GM12878 (cell line): ENCODE measurements around the gene NRN1L. TPM values are rescaled to one million over a fixed set of nuclear protein-coding genes. Genes with fewer than 3 reads are reported as not detected.

Source experiments
- BCL3 ChIP-seq: IDR thresholded peaks from 2 replicates; pipeline ENCODE4 v1.6.1; 2011; ENCODE audit warnings: borderline replicate concordance, low read depth, mild to moderate bottlenecking, moderate library complexity, low read length; ENCODE audit not compliant: insufficient read depth, poor library complexity, severe bottlenecking
- BCLAF1 ChIP-seq: fragments of 450-650 bp; IDR thresholded peaks from 2 replicates; pipeline ENCODE4 v1.6.1; 2017; ENCODE audit warnings: antibody characterized with exemption, mild to moderate bottlenecking, moderate library complexity
- BHLHE40 ChIP-seq, 2 experiments: fragments of 450-650 bp in 1 of 2; IDR thresholded peaks; 2 replicates each; pipeline ENCODE4 v1.6.1; 2011 to 2017; ENCODE audit warnings: low read depth in 2 of 2, borderline replicate concordance in 1 of 2, improper control_type of control experiment in 1 of 2, low read length in 1 of 2, mild to moderate bottlenecking in 1 of 2
- CBFB ChIP-seq: IDR thresholded peaks from 2 replicates; pipeline ENCODE4 v1.6.1; 2016; ENCODE audit warnings: antibody characterized with exemption, low read depth
- CUX1 ChIP-seq: IDR thresholded peaks from 2 replicates; pipeline ENCODE4 v1.6.1; 2012; ENCODE audit warnings: improper control_type of control experiment, low read depth, low read length; ENCODE audit not compliant: insufficient replicate concordance
- GATAD2B ChIP-seq: fragments of 450-650 bp; conservative IDR thresholded peaks from 2 replicates; pipeline ENCODE4 v1.6.1; 2017; ENCODE audit warnings: low read depth, mild to moderate bottlenecking, moderate library complexity
- KDM1A ChIP-seq: fragments of 200-600 bp; sonication (generic); IDR thresholded peaks from 2 replicates; pipeline ENCODE4 v1.6.1; 2016; ENCODE audit warnings: borderline replicate concordance
- MAX ChIP-seq: IDR thresholded peaks from 2 replicates; pipeline ENCODE4 v1.6.1; 2012; ENCODE audit warnings: low read depth, low read length, improper control_type of control experiment
- MEF2A ChIP-seq: IDR thresholded peaks from 2 replicates; pipeline ENCODE4 v1.6.1; 2011; ENCODE audit warnings: low read depth, mild to moderate bottlenecking, low read length, moderate library complexity; ENCODE audit not compliant: insufficient read depth
- NFXL1 ChIP-seq: fragments of 450-650 bp; IDR thresholded peaks from 2 replicates; pipeline ENCODE4 v1.6.1; 2017; ENCODE audit warnings: antibody characterized with exemption, mild to moderate bottlenecking, borderline replicate concordance
- NR2C1 ChIP-seq: fragments of 450-650 bp; IDR thresholded peaks from 2 replicates; pipeline ENCODE4 v1.6.1; 2017; ENCODE audit warnings: antibody characterized with exemption, mild to moderate bottlenecking, moderate library complexity
- PML ChIP-seq: IDR thresholded peaks from 2 replicates; pipeline ENCODE4 v1.6.1; 2012; ENCODE audit warnings: low read length, inconsistent platforms
- RAD51 ChIP-seq: fragments of 450-650 bp; IDR thresholded peaks from 2 replicates; pipeline ENCODE4 v1.6.1; 2016; ENCODE audit warnings: moderate library complexity, mild to moderate bottlenecking, inconsistent platforms
- TCF12 ChIP-seq: IDR thresholded peaks from 2 replicates; pipeline ENCODE4 v1.6.1; 2011; ENCODE audit warnings: low read depth, mild to moderate bottlenecking, low read length
- TCF3 ChIP-seq: IDR thresholded peaks from 2 replicates; pipeline ENCODE4 v1.6.1; 2012; ENCODE audit warnings: low read depth, mild to moderate bottlenecking, low read length, borderline replicate concordance; ENCODE audit not compliant: insufficient read depth
- TCF7 ChIP-seq: IDR thresholded peaks from 2 replicates; pipeline ENCODE4 v1.6.1; 2014; ENCODE audit warnings: antibody characterized with exemption, borderline replicate concordance
- USF1 ChIP-seq: IDR thresholded peaks from 2 replicates; pipeline ENCODE4 v1.6.1; 2011; ENCODE audit warnings: borderline replicate concordance, low read depth, mild to moderate bottlenecking, moderate library complexity, mixed read lengths, low read length; ENCODE audit not compliant: insufficient read depth; ENCODE audit errors: extremely low read length
- polyA plus RNA-seq, 11 experiments: library from polyadenylated mRNA; depleted of rRNA in 4 of 11; unstranded in 6 of 11; stranded (reverse) in 5 of 11; fragments of >200 nt; fragmentation: Nextera tagmentation in 4 of 11; fragmentation: Illumina TruSeq in 1 of 11; extraction: Ambion mirVana in 4 of 11; extraction: Trizol in 1 of 11; gene quantifications; 1 replicate in 1 of 11; 2 replicates in 10 of 11; pipeline versions ENCODE4 v1.2.1 to v1.2.3, GENCODE V29; 2011 to 2016; ENCODE audit warnings: inconsistent platforms in 2 of 11, missing spikeins in 2 of 11, low read depth in 1 of 11
- total RNA-seq, 4 experiments: library from RNA; depleted of rRNA in 3 of 4; stranded (reverse); fragments of >200 nt in 3 of 4; fragmentation: Illumina TruSeq in 1 of 4; extraction: Trizol in 1 of 4; gene quantifications; 2 replicates each; pipeline versions ENCODE4 v1.2.1 to v1.2.3, GENCODE V29; 2013 to 2021

NRN1L gene
- total and polyA plus RNA-seq, 10 of the 15 experiments (the other 5 are each of a cell fraction or from before 2014, with no cell fraction given), result 0.11 to 0.99 (median 0.28) TPM; not detected in 3

GRCh38 chr16:67841816-67842508, 42.7 kb upstream of the NRN1L start, which contains the start of gene THAP11 (continued):
- TF ChIP-seq CUX1 (no peak), TCF3 (no peak), BCLAF1 (no peak), NR2C1 (0 out of 2 replicates have a peak, but pooled peaks have one; percentile 15), BHLHE40 (IDR thresholded peaks at IDR 0.05; ENCODE audit: borderline replicate concordance in 1 of 2, low read depth in 2 of 2, low read length in 1 of 2) (0 out of 4 replicates have a peak, but pooled peaks of 1 of the 2 experiments have one; percentile 11), RAD51 (no peak), GATAD2B (peak; percentile 82), BCL3 (no peak), TCF7 (no peak), NFXL1 (peak; percentile 66; the same call in 1 of the 2 replicates), MAX (no peak; the same call in 1 of the 2 replicates), MEF2A (no peak), CBFB (no peak), TCF12 (no peak), PML (no peak), KDM1A (no peak), USF1 (no peak)
